PC-9 (cell line): ENCODE results near the gene RNF7.

ENCODE experiments used
- CTCF ChIP-seq: fragments of 200-600 bp; sonication (generic); conservative IDR thresholded peaks from 2 replicates; pipeline ENCODE4 v1.6.1; 2017; ENCODE audit warnings: mixed run types, antibody characterized with exemption, mild to moderate bottlenecking, moderate library complexity
- EZH2 ChIP-seq: fragments of 200-600 bp; sonication (generic); IDR thresholded peaks from 2 replicates; pipeline ENCODE4 v1.8.0; 2017; ENCODE audit warnings: antibody characterized with exemption, low read depth

- TF ChIP-seq CTCF, result no peak
- no peak for TF ChIP-seq EZH2
Measured at GRCh38 chr3:141743305-141743704, 5.2 kb downstream of the RNF7 start.
